Retinal pigment epithelial cell (primary cell): Measurements from ENCODE around the gene CHRNA9.
"Not testable (repeated sequence)": the region's sequence is repeated elsewhere in the genome, so short reads cannot be mapped to it uniquely, and the experiment has no call there.

ENCODE experiments used
- DNase-seq: peaks from one replicate; pipeline ENCODE4 v3.0.0-alpha.2; 2010; ENCODE audit warnings: low read depth
- H3K4me3 ChIP-seq: 2 replicates; pipeline ENCODE4 v1.5.1; 2011; ENCODE audit warnings: mild to moderate bottlenecking, low read length, control low read depth, moderate library complexity
- CTCF ChIP-seq: conservative IDR thresholded peaks from 2 replicates; pipeline ENCODE4 v1.5.1; 2011; ENCODE audit warnings: low read depth, low read length, control low read depth, inconsistent platforms

Gene CHRNA9

GRCh38 chr4:40380647-40381046, 45.5 kb downstream of the CHRNA9 start:
- no peak for TF ChIP-seq CTCF
- no peak overlapping the region for H3K4me3 ChIP-seq
- no peak for DNase-seq

- no peak overlapping the region for H3K4me3 ChIP-seq
- DNase-seq = no peak
- TF ChIP-seq CTCF = no peak
Measured at GRCh38 chr4:40388239-40388638, 53.1 kb downstream of the CHRNA9 start.

DNA sequence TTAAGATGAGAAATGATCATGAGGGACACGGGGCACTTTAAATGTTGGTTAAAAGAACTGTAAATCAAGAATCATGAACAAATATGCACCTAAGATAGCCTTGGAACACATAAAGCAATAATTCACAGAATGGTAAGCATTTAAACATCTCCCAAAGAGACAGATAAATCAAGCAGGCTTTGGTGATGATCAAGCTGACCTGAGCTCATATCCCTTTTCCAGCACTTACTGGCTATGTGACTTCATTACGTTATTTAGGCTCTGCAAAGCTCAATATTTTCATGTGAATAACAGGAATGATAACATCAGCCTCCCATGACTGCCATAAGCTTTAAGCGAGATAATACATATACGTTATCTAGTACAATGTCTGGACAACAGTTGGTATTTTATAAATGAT, 54.9 kb downstream of the CHRNA9 start:
- no peak for TF ChIP-seq CTCF
- DNase-seq = no peak
- H3K4me3 ChIP-seq = no peak overlapping the region

- not testable (repeated sequence) for DNase-seq, H3K4me3 ChIP-seq
Measured at GRCh38 chr4:40392241-40392640, 57.1 kb downstream of the CHRNA9 start.

- no peak overlapping the region for H3K4me3 ChIP-seq
- no peak for DNase-seq
- no peak for TF ChIP-seq CTCF
Measured at GRCh38 chr4:40394236-40394635, 59.1 kb downstream of the CHRNA9 start.

DNA sequence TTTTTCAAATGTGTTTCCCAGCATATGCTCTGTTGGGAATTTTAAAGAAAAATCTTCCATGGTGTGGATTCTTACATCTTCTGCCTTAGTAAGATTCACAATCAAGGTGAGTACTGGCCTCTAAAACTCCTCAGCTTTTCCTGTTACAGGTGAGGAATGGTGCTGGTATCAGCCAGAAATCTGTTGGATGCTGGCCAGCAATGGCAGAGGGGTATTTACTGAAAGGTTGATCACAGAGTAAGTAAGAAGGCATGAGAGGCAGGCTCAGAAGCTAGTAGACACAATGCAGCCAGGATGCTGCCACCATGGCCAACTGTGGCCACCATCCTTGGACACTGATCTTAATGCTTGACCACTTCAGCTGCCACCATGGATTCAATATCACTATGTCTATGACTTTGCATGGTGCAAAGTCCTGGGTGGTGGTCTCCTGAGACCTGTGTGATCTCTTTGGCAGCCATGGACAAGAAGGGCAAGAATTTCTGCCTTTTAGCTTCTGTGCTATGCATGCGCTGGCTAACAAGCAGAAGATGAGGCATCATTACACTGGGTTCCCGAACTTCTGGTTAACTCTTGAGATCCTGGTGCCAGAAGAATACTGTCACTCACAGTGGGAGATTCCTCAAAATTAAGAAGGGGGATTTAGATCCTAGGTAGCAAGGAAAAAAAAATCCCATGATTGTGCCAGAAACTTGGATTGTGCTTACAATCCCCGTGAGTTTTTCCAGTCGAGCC, 60.2 kb downstream of the CHRNA9 start:
- H3K4me3 ChIP-seq = no peak overlapping the region
- TF ChIP-seq CTCF = no peak
- DNase-seq = no peak

- TF ChIP-seq CTCF = no peak
- no peak overlapping the region for H3K4me3 ChIP-seq
- DNase-seq = peak; percentile 29
Measured at GRCh38 chr4:40395908-40396793, 61.0 kb downstream of the CHRNA9 start.
